GM12874 (cell line): ENCODE data around the gene COL6A5.

Source experiments
- CTCF ChIP-seq: IDR thresholded peaks from 2 replicates; pipeline ENCODE4 v1.5.1; 2011; ENCODE audit warnings: low read depth, mild to moderate bottlenecking, control low read depth, low read length, moderate library complexity; ENCODE audit not compliant: insufficient read depth

Gene COL6A5

GRCh38 chr3:130456540-130456939 lies 111.1 kb downstream of the COL6A5 start:
- no peak for TF ChIP-seq CTCF

GRCh38 chr3:130457671-130458070 lies 112.2 kb downstream of the COL6A5 start:
- no peak for TF ChIP-seq CTCF

- no peak for TF ChIP-seq CTCF
Observed at GRCh38 chr3:130459944-130460343, 114.5 kb downstream of the COL6A5 start.

- TF ChIP-seq CTCF = no peak
Observed at GRCh38 chr3:130462089-130462488, 116.6 kb downstream of the COL6A5 start.

GRCh38 chr3:130463221-130463620 lies 117.7 kb downstream of the COL6A5 start:
- no peak for TF ChIP-seq CTCF

- no peak for TF ChIP-seq CTCF
Observed at GRCh38 chr3:130465521-130465920, 120.0 kb downstream of the COL6A5 start.

- TF ChIP-seq CTCF = no peak
Observed at GRCh38 chr3:130468311-130468710, 122.8 kb downstream of the COL6A5 start.

- no peak for TF ChIP-seq CTCF
Observed at GRCh38 chr3:130470126-130470525, 124.7 kb downstream of the COL6A5 start.
